Activated CD8-positive, alpha-beta T cell treated with anti-CD3 and anti-CD28 coated beads, Interleukin-2, amount 10 ng/mL, durations not matched to agents 7 days and 5 days (primary cell): ENCODE measurements around the gene KCNJ12. TPM values are rescaled to one million over a fixed set of nuclear protein-coding genes. Genes with fewer than 3 reads are reported as not detected.
"Not testable (repeated sequence)": the region's sequence is repeated elsewhere in the genome, so short reads cannot be mapped to it uniquely, and the experiment has no call there.

ENCODE experiments used
- ATAC-seq: fragments of 150-1000 bp; cut with Tn5 transposase; one replicate; pipeline ENCODE4 v1.10.0; 2021; ENCODE audit warnings: moderate library complexity
- CTCF ChIA-PET: fragments of 350-600 bp; sonication (Branson Sonifier 250); formaldehyde crosslinking; loops from one replicate; lab custom pipeline; 2021; ENCODE audit warnings: antibody characterized with exemption; lab: Charles Lee
- POLR2A ChIA-PET: fragments of 350-600 bp; sonication (Branson Sonifier 250); formaldehyde crosslinking; loops from one replicate; lab custom pipeline; 2021; ENCODE audit warnings: antibody characterized with exemption; lab: Charles Lee
- DNase-seq: peaks from one replicate; pipeline ENCODE4 v3.0.0-alpha.2; 2020
- H3K27ac Mint-ChIP-seq: one replicate; pipeline ENCODE4 v1.8.0; 2021; ENCODE audit warnings: mild to moderate bottlenecking, mixed read lengths
- H3K27me3 Mint-ChIP-seq: one replicate; pipeline ENCODE4 v1.8.0; 2021; ENCODE audit warnings: low read depth, mixed read lengths
- H3K36me3 Mint-ChIP-seq: one replicate; pipeline ENCODE4 v1.8.0; 2021; ENCODE audit warnings: low read depth, mixed read lengths
- H3K4me1 Mint-ChIP-seq: one replicate; pipeline ENCODE4 v1.8.0; 2021; ENCODE audit warnings: low read depth, mixed read lengths
- H3K4me3 Mint-ChIP-seq: one replicate; pipeline ENCODE4 v1.8.0; 2021; ENCODE audit warnings: mild to moderate bottlenecking, mixed read lengths
- H3K9me3 Mint-ChIP-seq: one replicate; pipeline ENCODE4 v1.8.0; 2022; ENCODE audit warnings: mixed read lengths; ENCODE audit not compliant: insufficient read depth
- total RNA-seq, 2 experiments: library from RNA; stranded (reverse); gene quantifications; one replicate each; pipeline ENCODE4 v1.2.3, GENCODE V29; 2021

Gene KCNJ12
- total RNA-seq, 2 experiments from 2014 or later = not detected

GRCh38 chr17:21408224-21408623, 32.1 kb downstream of the KCNJ12 start:
- H3K27ac Mint-ChIP-seq, DNase-seq, CTCF ChIA-PET, POLR2A ChIA-PET, H3K27me3 Mint-ChIP-seq, H3K9me3 Mint-ChIP-seq, ATAC-seq, H3K4me1 Mint-ChIP-seq, H3K4me3 Mint-ChIP-seq, H3K36me3 Mint-ChIP-seq: not testable (repeated sequence)

GRCh38 chr17:21408766-21409300, 32.7 kb downstream of the KCNJ12 start:
- ATAC-seq, DNase-seq, H3K27me3 Mint-ChIP-seq, H3K4me1 Mint-ChIP-seq, H3K4me3 Mint-ChIP-seq, H3K9me3 Mint-ChIP-seq, POLR2A ChIA-PET, H3K36me3 Mint-ChIP-seq, CTCF ChIA-PET, H3K27ac Mint-ChIP-seq: not testable (repeated sequence)

GRCh38 chr17:21409388-21409787, 33.2 kb downstream of the KCNJ12 start:
- POLR2A ChIA-PET, H3K4me1 Mint-ChIP-seq, H3K9me3 Mint-ChIP-seq: not testable (repeated sequence)

GRCh38 chr17:21409971-21410370, 33.8 kb downstream of the KCNJ12 start:
- DNase-seq, H3K36me3 Mint-ChIP-seq, H3K27me3 Mint-ChIP-seq, H3K4me3 Mint-ChIP-seq, ATAC-seq, H3K27ac Mint-ChIP-seq, POLR2A ChIA-PET, CTCF ChIA-PET, H3K9me3 Mint-ChIP-seq, H3K4me1 Mint-ChIP-seq: not testable (repeated sequence)

More at GRCh38 chr17:21409388-21409787, 33.2 kb downstream of the KCNJ12 start:
- ATAC-seq, CTCF ChIA-PET, H3K27ac Mint-ChIP-seq, DNase-seq, H3K27me3 Mint-ChIP-seq, H3K36me3 Mint-ChIP-seq, H3K4me3 Mint-ChIP-seq: not testable (repeated sequence)

GRCh38 chr17:21410371-21410770, 34.2 kb downstream of the KCNJ12 start:
- H3K9me3 Mint-ChIP-seq, DNase-seq, H3K27ac Mint-ChIP-seq, H3K36me3 Mint-ChIP-seq, H3K4me3 Mint-ChIP-seq, CTCF ChIA-PET, POLR2A ChIA-PET, H3K4me1 Mint-ChIP-seq, ATAC-seq, H3K27me3 Mint-ChIP-seq: not testable (repeated sequence)

GRCh38 chr17:21410906-21411678, 34.9 kb downstream of the KCNJ12 start:
- ATAC-seq, H3K36me3 Mint-ChIP-seq, H3K4me1 Mint-ChIP-seq, H3K27me3 Mint-ChIP-seq, DNase-seq, CTCF ChIA-PET, H3K9me3 Mint-ChIP-seq, H3K27ac Mint-ChIP-seq, POLR2A ChIA-PET, H3K4me3 Mint-ChIP-seq: not testable (repeated sequence)

- H3K4me1 Mint-ChIP-seq, H3K27me3 Mint-ChIP-seq, DNase-seq, POLR2A ChIA-PET, H3K9me3 Mint-ChIP-seq, H3K4me3 Mint-ChIP-seq, H3K36me3 Mint-ChIP-seq, ATAC-seq, CTCF ChIA-PET, H3K27ac Mint-ChIP-seq: not testable (repeated sequence)
These were observed 35.6 kb downstream of the KCNJ12 start for GRCh38 chr17:21411679-21412205.

- H3K9me3 Mint-ChIP-seq, H3K4me1 Mint-ChIP-seq, H3K36me3 Mint-ChIP-seq, ATAC-seq, CTCF ChIA-PET, H3K4me3 Mint-ChIP-seq, DNase-seq, H3K27ac Mint-ChIP-seq, H3K27me3 Mint-ChIP-seq, POLR2A ChIA-PET: not testable (repeated sequence)
These were observed 36.1 kb downstream of the KCNJ12 start for GRCh38 chr17:21412207-21412681.

- DNase-seq, H3K27me3 Mint-ChIP-seq, POLR2A ChIA-PET, H3K9me3 Mint-ChIP-seq, H3K36me3 Mint-ChIP-seq, H3K27ac Mint-ChIP-seq, CTCF ChIA-PET, H3K4me3 Mint-ChIP-seq, H3K4me1 Mint-ChIP-seq, ATAC-seq: not testable (repeated sequence)
These were observed 37.6 kb downstream of the KCNJ12 start for GRCh38 chr17:21413570-21414279.

GRCh38 chr17:21414616-21415015, 38.5 kb downstream of the KCNJ12 start:
- DNase-seq, CTCF ChIA-PET, ATAC-seq, H3K4me1 Mint-ChIP-seq, POLR2A ChIA-PET, H3K36me3 Mint-ChIP-seq, H3K27ac Mint-ChIP-seq, H3K27me3 Mint-ChIP-seq, H3K9me3 Mint-ChIP-seq, H3K4me3 Mint-ChIP-seq: not testable (repeated sequence)

- POLR2A ChIA-PET, H3K9me3 Mint-ChIP-seq, ATAC-seq, H3K4me3 Mint-ChIP-seq, DNase-seq, H3K27me3 Mint-ChIP-seq, CTCF ChIA-PET, H3K36me3 Mint-ChIP-seq, H3K27ac Mint-ChIP-seq: not testable (repeated sequence)
- peaks cover 11% of the 10 kb centered on the region for H3K4me1 Mint-ChIP-seq
These were observed 39.2 kb downstream of the KCNJ12 start for GRCh38 chr17:21415166-21415990.
